GM21737 (cell line): ENCODE measurements around the gene TSPAN32.
"Not testable (repeated sequence)": the region's sequence is repeated elsewhere in the genome, so short reads cannot be mapped to it uniquely, and the experiment has no call there.

Experiments used
- ATAC-seq: cut with Tn5 transposase; IDR thresholded peaks from one replicate; pipeline ENCODE4 v1.9.1; 2021; ENCODE audit warnings: mild to moderate bottlenecking, moderate library complexity; ENCODE audit not compliant: unreplicated experiment

Gene TSPAN32

GRCh38 chr11:2332569-2332968 is 30.8 kb downstream of the TSPAN32 start:
- ATAC-seq: not testable (repeated sequence)

- ATAC-seq: not testable (repeated sequence)
Observed at GRCh38 chr11:2333486-2334205, 31.8 kb downstream of the TSPAN32 start.

- not testable (repeated sequence) for ATAC-seq
Observed at GRCh38 chr11:2335286-2335685, 33.5 kb downstream of the TSPAN32 start.

- not testable (repeated sequence) for ATAC-seq
Observed at GRCh38 chr11:2338760-2339159, 36.9 kb downstream of the TSPAN32 start.

- ATAC-seq: no peak
Observed at GRCh38 chr11:2342557-2342956, 40.7 kb downstream of the TSPAN32 start.

- no peak for ATAC-seq
Observed at GRCh38 chr11:2342981-2343380, 41.2 kb downstream of the TSPAN32 start.

GRCh38 chr11:2343502-2343901 is 41.7 kb downstream of the TSPAN32 start:
- ATAC-seq: no peak

- ATAC-seq: no peak
Observed at GRCh38 chr11:2345050-2345449, 43.2 kb downstream of the TSPAN32 start.

- ATAC-seq: no peak
Observed at GRCh38 chr11:2346014-2346413, 44.2 kb downstream of the TSPAN32 start.

- no peak for ATAC-seq
Observed at GRCh38 chr11:2346586-2347307, 44.9 kb downstream of the TSPAN32 start.

GRCh38 chr11:2347308-2347830 is 45.6 kb downstream of the TSPAN32 start:
- ATAC-seq: no peak

- no peak for ATAC-seq
Observed at GRCh38 chr11:2348986-2349385, 47.2 kb downstream of the TSPAN32 start.

- no peak for ATAC-seq
Observed at GRCh38 chr11:2351701-2352100, 49.9 kb downstream of the TSPAN32 start.

GRCh38 chr11:2352420-2352819 is 50.6 kb downstream of the TSPAN32 start:
- ATAC-seq: no peak

- no peak for ATAC-seq
Observed at GRCh38 chr11:2355000-2355644, 53.3 kb downstream of the TSPAN32 start.

GRCh38 chr11:2357246-2357645 is 55.4 kb downstream of the TSPAN32 start:
- ATAC-seq: no peak

- ATAC-seq: not testable (repeated sequence)
Observed at GRCh38 chr11:2357651-2358050, 55.8 kb downstream of the TSPAN32 start.

GRCh38 chr11:2358754-2359442 is 57.1 kb downstream of the TSPAN32 start:
- ATAC-seq: no peak

- ATAC-seq: no peak
Observed at GRCh38 chr11:2359557-2359956, 57.7 kb downstream of the TSPAN32 start.

- ATAC-seq: no peak
Observed at GRCh38 chr11:2360081-2360642, 58.3 kb downstream of the TSPAN32 start.

GRCh38 chr11:2361565-2361964 is 59.8 kb downstream of the TSPAN32 start:
- no peak for ATAC-seq
